HG03103 (cell line): ENCODE results near the gene RYK.
A peak's percentile ranks its signal among the peaks of the same experiment; 100 is the strongest.
"Not testable (repeated sequence)": the region's sequence is repeated elsewhere in the genome, so short reads cannot be mapped to it uniquely, and the experiment has no call there.

Experiments used
- ATAC-seq: cut with Tn5 transposase; IDR thresholded peaks from one replicate; pipeline ENCODE4 v1.9.1; 2021; ENCODE audit warnings: low read depth; ENCODE audit not compliant: unreplicated experiment

The RYK gene

DNA sequence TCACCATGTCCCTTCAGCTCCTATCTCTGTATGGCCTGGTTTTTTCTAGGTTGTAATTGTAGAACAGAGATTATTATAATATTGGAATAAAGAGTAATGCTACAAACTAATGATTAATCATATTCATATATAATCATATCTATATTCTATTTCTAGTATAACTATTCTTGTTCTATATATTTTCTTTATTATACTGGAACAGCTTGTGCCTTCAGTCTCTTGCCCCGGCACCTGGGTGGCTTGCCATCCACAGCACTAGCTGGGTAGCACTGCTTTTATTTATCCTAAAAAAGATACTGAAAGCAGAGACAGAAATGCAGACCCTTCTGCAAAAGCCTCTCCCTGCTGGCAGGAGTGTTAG is 25.9 kb downstream of the RYK start:
- ATAC-seq = not testable (repeated sequence)

DNA sequence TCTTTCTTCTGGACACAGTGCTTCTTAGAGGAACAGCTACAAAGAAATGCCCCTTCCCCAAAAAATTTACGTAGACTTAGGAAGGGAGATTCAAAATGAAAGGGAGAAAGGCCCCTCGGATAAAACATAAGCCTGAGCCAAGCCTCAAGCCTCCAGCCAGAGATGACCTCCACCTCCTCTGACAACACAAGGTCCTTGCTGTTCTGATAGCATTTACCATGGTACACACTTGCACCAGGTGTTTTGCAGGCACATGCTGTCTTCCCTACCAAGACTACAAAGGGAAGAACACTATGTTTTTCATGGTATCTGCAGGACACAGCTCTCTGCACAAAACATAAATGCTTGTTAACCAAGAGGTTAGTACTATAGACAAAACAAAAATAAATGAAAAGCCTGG is 27.8 kb downstream of the RYK start:
- ATAC-seq = no peak

DNA sequence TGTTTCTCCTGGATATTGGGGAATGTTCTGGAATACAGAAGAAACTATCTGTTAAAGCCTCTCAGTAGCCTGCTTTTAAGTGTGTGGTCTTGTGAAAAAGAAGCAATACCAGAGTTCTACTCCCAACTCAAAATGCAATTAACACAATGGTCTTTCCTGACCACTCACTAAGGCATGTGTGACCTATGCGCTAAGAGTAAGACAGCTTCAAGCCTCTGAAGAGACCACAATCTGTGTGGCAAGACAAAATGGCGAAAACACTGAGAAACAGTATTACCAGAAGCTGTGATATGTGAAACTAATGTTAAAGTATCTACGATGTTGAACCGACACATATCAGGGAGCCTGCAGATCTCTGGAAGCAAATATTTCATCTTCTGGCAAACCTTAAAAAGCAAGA is 33.8 kb downstream of the RYK start:
- ATAC-seq = no peak

DNA sequence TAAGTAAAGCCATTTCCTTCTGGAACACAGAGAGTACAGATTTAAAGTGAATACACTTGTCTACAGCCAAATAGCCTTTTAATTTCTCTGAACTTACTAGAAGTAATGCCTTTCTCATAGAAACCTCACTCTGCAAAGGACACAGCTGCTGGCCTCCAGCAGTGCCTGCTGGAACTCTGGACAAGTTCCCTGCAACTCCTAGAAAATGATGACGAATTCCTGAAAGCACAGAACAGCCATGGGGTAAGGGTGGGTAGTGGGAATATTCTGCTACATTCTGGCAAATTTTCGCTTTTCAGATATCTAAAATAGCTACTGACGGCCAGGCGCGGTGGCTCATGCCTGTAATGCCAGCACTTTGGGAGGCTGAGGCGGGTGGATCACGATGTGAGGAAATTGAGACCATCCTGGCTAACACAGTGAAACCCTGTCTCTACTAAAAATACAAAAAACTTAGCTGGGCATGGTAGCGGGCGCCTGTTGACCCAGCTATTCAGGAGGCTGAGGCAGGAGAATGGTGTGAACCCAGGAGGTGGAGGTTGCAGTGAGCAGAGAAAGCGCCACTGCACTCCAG is 34.4 kb downstream of the RYK start:
- ATAC-seq = no peak

DNA sequence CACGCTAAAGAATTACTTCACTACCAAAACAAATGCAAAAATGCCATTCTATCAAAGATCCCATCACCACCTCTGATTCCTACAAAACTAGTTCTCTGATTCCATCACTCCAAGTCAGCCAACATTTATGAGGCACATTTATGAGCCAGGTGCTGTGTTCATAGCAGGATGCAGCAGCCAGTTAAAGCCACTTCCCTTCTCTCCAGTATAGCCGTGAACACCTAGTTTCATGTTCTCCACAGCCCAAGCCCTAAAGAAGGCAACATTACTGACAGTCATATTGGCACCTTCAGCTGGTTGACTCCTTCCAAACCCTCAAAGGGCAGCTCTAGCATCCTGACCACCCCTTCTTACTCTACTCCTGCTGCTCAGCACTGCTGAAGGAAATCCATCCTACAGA is 36.4 kb downstream of the RYK start:
- ATAC-seq = no peak

DNA sequence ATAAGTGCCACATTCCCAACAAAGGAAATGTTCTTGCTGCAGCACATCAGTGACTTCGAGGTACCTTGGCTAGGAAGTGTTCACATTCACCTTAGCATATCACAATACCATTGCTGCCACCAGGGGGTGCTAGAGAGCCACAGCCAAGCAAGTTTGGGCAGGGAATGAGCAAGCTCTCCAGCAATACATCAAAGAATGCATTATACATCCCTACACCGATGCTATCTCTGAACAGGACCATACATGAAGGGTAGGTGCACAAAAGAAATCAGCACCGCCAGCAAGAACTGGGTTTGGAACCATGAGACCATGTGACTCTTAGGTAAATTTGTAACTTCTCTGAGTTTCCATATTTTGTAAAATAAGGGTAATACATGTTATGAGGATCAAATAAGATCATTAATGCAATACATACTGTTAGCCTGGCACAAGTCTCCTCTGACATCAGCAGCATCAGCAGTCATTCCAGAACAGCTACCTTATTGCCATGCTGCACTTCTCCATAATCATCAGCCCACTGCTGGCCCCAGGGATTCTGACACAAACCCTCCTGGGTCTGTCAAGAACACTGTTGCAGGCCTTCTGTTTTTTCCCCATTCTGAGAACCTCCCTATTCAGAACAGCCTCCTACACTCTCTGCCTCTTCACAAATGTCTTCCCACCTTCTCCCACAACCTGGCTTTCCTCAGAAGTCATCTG is 37.5 kb downstream of the RYK start:
- ATAC-seq = peak; percentile 63

DNA sequence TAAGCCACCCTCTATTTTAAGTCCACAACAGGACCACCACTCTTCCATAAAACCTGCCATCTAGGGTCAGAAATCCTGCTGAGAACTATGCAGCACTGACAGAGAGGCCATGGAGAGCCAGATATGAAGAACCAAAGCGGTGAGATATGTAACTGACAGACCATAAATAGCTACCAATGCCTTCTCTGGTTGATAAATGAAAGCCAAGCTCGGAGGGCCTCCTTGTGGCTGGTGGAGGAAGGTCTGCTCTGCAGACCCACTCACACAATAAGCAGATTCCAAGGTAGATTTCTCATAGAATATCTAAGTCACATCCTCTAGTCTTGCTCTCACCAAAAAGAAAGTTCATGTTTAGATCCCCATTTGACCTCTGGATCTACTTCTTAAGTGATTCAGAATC is 38.9 kb downstream of the RYK start:
- peak; percentile 61 for ATAC-seq

DNA sequence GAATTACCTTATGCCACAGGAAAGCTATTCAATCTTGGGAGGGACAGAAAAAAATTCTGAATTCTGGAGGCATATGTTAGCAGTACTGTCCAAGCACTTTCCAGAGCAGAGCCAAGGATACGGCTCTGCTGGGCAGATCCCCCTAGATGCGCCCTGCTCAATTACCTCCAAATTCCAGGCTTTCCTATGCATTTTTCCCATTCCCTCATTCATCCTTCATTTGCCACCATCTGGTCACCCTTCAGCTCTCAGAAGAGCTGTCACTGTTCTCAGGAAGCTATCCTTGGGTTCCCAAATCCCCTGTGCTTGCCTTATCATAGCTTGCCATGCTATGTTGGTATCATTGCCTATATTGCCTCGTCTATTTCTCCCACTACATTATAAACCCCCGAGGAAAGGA is 45.2 kb downstream of the RYK start:
- ATAC-seq = no peak

DNA sequence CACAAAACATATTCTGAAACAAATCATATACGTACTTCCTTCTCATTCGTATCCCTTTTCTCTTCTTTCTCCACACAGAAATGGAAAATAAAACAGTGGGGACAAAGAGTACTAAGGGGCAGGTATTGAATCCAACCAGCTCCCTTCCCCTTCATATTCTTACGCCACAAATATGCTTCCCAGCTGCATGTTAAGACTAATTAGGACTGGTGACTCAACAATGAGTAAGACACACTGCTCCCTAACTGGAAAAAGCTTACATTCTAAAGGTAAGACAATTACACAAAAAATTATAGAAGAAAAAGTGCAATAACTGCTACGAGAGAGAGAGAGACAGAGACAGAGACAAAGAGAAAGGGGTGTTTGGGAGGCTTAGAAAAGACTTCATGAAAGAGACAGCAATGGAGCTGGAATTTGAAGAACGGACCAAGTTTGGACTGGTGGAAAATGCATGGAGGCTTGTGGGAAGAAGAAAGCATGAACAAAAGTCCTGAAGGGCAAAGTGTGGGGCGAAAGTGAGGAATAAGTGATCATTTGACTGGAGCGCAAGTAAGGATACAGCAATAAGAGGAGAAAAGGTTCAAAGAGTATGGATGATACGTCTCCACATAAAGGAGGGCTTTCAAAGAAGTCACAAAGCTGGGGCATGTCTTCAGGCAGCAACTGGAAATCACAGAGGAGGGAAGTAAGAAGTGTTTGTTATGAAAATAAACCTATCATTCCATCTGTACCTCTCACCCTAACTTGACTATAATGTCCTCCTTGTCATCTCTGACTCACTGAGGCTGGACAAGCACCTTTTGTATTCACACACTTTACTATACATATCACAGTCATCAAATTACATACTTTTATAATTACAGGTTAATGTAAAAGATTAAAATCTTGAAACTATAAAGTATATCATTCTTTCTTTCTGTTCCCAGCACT is 49.2 kb downstream of the RYK start:
- ATAC-seq = no peak

DNA sequence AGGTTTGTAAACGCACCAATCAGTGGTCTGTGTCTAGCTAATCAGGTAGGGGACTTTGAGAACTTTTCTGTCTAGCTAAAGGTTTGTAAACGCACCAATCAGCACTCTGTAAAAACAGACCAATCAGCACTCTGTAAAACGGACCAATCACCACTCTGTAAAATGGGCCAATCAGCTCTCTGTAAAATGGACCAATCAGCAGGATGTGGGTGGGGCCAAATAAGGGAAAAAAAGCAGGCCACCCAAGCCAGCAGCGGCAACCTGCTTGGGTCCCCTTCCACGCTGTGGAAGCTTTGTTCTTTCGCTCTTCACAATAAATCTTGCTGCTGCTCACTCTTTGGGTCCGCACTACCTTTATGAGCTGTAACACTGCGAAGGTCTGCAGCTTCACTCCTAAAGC is 50.8 kb downstream of the RYK start:
- not testable (repeated sequence) for ATAC-seq

DNA sequence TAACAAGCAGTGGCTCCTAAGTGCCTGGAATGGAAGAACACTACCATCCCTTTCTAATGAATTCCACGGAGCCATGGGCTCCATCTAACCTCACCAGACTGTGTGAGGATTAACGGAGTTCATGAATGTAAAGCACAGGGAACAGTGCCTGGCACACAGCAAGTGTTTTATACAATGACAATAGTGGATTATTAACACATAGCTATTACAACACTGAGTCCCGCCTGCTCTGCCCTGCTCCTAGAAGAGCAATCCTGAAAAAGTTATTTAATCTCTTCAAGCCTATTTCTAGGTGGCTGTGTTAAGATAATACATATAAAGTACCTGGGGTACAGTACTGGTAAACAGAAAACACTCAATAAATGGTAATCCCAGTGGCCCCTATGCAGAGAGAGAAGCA is 51.4 kb downstream of the RYK start:
- no peak for ATAC-seq

DNA sequence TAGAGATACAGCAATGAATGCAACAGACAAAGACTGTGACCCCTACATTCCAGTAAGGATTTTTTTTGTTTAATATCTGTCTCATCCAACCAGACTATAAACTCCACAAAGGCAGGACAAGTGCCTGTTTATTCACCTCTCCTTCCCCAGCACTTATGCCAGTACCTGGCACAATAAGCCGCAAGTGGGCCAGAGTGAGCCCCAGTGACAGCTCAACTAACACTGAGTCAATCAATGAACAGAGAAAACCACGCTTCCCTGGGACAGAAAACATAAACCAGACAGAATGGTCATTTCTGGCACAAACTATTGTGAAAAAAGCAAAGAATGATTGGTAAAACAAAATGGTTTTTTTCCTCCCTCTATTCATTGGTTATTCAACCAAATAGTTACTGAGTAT is 52.2 kb downstream of the RYK start:
- no peak for ATAC-seq

DNA sequence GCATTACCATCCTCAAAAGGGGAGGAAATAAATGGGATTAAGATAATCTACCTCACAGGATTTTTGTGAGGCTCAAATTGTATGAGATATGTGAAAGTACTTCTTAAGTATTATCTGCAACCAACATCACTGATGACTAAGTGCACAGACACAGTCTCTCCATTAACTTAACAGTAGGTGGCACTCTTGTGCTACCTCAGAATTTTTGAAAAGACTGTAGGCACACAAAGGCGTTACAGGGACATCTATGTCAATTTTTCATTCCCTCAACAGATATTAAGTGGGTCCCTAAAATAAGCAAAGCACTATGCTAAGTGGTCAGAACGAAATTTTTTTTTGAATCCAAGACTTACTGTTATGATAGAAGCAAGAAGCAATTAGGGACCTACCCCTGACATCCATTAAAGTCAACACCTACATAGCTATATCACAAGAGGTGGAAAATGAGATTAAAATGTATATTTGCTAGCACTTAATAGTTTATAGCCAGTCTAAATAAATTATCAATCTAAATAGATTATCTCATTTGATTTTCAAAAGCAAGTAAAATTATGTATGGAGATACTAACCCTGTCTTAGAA is 52.9 kb downstream of the RYK start:
- ATAC-seq = no peak

DNA sequence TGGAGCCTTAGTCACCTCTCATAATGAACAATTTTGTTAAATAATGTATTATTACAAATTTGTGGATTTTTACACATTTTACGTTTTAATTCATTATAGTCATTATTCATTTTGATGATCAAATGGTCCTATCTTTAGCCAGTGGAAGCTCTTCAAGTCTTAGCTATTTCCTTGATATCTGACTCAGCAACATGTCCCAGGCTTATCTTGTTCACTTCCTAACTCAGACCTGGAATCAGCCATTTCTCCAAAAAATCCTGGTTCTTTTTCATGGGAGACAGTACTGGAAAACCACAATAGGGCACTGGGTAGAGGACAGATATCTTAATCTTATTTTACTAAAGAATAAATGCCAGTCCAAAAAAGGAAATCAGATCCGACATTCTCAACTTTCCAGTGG is 56.4 kb downstream of the RYK start:
- ATAC-seq = no peak

DNA sequence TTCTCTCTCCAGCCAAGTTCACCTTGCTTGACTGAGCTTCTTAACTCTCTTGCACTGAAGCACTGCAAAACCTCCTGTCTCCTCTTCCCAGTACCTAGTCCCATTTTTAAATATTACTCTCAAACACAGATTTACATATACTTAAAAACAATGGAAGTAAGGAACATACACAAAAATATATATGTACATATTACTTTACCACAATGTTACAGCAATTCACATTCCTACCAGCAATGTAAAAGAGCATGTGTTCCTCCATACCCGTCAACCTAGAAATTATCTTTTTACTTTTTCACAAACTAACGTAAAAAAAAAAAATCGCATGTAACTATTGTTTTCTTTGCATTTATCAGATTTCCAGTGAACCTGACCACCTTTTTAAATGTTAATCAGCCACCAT is 60.4 kb downstream of the RYK start:
- ATAC-seq = no peak

DNA sequence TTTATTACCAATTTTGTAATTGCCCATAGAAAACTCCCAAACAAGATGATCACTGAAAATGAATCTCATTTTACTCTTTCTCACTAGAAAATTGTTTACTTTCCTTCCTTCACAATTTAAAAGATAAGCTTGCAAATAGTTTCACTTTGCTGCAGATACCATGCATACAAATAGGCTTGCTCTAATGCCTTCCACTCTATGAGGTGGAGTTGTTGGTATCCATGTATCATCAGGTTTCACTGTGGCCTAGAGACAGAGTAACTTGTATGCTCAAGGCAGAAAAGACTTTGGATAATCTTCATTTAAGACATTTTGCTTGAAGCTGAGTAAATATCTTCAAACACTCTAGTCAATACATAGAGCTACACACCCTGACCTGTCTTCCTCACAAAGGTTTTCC is 60.8 kb downstream of the RYK start:
- ATAC-seq = no peak

DNA sequence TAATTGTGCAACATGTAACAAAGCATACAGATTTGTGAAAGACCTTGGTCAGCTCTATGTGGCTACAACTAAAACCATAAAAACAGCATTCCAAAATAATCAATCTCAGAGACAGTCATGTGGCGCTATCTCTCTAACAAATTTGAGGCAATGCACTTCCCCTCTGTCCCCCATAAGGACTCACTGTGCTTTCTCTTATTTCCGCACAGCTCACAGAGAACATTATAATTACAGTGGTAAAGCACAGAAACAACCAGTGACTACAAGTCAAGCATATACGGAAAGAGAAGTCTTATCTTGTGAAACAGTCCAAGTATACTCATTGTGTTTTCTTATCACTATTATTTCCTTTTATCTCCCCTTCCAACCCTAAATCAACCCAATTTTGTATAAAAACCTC is 64.3 kb downstream of the RYK start:
- no peak for ATAC-seq

DNA sequence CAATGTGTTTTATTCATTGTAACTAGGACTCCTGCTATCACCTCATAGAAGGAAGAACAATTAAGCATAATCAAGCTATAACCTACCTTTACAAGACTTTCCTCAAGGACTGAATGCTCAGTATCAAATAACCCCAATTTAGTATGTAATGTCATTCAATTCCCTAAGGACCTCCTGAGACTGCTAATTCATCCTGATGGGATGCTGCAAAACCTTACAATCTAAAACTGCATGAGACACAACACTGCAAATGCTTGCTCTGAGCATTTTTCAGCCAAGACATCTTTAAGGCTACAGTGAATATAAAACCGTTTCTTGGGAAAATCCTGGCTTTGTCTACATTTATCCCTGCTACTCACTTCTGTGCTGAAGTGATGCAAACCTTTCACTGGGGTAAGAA is 69.9 kb downstream of the RYK start:
- no peak for ATAC-seq

DNA sequence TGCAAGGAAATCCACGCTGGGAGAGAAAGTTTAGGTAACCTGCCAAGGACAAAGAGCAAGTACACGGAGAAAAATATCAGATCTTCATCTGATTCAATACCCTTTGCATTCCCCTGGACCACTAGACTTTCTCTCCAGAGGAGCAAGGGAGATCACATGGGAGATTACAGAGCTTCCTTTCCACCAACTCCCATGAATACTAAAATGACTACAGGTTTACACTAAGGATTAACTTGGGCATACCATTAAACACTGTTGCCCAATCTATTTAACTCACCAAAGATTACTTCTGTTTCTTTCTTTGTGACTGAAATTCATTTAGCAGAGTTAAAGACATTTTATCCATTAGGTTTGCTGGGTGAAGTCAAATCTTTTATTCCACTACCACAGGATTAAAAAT is 71.2 kb downstream of the RYK start:
- no peak for ATAC-seq

DNA sequence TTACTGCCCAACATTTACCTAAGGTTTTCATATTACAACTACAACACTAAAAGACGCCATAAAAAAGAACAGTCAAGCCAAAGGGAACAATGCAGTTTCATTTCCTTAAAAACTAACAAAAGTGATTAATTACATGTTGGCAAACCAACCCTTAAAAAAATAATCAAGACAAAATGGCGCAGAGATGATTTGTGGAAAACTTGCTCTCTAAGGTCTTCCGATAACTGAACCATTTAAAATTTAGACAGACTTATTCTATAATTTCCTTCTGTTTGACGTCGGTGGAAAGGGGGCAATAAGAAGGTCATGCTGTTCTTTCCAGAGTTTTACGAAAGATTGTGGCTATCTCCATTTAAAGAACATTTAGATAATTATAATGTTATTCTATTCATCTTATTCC is 87.6 kb downstream of the RYK start:
- no peak for ATAC-seq

DNA sequence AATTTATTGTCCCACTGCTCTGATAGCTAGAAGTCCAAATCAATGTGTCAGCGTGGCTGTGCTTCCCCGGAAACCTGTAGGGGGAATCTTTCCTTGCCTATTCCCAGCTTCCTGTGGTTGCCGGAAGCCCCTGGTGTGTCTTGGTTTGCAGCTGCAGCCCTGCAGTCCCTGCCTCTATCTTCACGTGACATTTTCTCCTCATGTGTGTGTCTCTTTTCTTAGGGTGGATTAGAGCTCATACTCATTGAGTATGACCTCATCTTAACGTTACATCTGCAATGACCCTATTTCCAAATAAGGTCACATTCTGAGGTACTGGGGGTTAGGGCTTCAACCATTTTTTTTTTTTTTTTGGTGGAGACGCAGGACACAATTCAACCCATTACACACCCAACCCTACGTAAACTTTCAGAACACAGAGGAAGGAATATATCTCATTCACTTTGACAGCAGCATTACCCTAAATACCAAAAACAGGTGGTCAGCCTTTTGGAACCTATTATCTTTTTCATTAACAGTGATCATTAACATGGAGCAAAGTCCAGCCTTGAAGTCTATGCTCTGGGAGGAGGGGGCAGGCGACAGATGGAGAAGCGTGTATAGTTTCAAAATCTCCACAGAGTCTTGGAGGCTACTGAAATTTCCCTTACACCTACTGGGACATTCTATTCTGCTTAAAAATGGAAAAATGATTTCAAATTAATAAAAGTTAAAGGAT is 88.6 kb downstream of the RYK start:
- no peak for ATAC-seq
